GM19372 (cell line): Measurements from ENCODE around the gene CCDC141.
"Not testable (repeated sequence)": the region's sequence is repeated elsewhere in the genome, so short reads cannot be mapped to it uniquely, and the experiment has no call there.

Source experiments
- ATAC-seq: cut with Tn5 transposase; IDR thresholded peaks from one replicate; pipeline ENCODE4 v1.9.1; 2021; ENCODE audit warnings: mild to moderate bottlenecking, low read depth, moderate library complexity; ENCODE audit not compliant: unreplicated experiment

CCDC141 gene

DNA sequence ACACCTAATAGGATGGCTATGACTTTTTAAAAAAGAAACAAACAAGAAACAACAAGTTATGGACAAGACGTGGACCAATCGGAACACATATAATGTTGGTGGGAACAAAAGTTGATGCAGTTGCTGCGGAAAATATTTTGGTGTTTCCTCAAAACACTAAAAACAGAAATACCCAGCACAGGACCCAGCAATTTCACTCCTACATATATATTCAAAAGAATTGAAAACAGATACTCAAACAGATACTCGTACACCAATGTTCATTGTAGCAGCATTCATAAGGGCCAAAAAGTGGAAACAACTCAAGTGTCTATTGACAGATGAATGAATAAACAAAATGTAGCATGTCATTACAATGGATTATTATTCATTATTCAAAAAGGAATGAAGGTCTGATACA lies 12.1 kb downstream of the CCDC141 start:
- ATAC-seq: peak; percentile 53

DNA sequence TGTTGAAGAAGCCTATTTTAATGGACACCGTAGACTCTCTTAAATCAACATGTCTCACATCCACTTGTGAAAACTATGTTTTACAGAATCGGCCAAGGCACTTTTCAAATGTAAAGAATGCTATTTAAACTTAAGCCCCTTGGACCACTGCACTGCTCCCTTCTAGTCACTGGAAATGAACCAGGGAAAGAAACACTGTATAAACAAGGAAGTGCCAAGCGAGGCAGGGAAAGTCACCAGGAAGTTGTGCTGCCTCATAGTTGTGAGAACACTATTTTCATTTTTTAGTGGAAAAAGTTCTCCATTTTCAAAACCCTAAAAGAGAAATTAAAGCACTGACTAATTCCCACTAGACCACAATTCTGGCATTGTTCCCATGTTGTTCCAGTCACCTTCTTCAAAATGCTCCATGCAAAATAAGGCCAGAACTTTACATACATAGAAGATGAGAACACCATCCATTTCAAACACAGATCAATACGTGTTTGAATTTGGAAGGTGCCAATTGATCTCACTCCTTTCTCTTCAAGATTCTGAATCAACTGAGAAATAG lies 13.5 kb downstream of the CCDC141 start:
- no peak for ATAC-seq

DNA sequence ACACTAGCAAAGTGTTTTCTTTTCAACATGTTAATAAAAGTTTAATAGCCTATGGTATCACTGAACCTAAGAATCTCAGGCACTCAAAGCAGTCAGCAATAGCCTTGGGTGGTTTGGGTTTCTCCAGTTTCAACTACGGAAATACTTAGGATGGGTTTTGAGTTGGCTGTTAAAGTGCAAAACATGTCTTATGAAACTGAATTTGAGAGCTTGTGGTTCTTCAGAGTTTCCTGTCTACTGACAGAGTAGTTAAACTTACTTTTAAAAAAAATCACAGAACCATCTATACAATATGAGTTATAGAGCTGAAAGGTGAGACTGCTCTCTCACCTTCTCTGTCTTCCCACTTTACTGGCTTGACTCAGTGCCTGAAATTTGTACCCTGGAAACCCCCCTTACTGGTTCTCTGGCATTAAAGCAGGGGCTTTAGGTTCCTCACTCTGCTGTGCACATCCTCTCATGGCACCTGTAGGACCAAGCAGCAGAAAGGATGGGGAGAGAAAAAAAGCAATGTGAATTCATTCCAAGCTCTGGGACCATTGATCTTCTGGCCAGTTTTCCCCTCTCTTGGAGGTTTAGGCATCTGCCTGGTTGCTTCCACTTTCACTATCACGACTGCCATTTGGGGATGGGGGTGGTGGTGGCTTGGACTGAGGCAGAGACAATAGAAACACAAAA lies 18.1 kb downstream of the CCDC141 start:
- peak; percentile 99 for ATAC-seq

GRCh38 chr2:179024445-179024844 lies 25.5 kb downstream of the CCDC141 start:
- ATAC-seq: no peak

- ATAC-seq: no peak
Measured at GRCh38 chr2:179022685-179023084, 27.3 kb downstream of the CCDC141 start.

GRCh38 chr2:179021258-179021657 lies 28.7 kb downstream of the CCDC141 start:
- ATAC-seq: no peak

DNA sequence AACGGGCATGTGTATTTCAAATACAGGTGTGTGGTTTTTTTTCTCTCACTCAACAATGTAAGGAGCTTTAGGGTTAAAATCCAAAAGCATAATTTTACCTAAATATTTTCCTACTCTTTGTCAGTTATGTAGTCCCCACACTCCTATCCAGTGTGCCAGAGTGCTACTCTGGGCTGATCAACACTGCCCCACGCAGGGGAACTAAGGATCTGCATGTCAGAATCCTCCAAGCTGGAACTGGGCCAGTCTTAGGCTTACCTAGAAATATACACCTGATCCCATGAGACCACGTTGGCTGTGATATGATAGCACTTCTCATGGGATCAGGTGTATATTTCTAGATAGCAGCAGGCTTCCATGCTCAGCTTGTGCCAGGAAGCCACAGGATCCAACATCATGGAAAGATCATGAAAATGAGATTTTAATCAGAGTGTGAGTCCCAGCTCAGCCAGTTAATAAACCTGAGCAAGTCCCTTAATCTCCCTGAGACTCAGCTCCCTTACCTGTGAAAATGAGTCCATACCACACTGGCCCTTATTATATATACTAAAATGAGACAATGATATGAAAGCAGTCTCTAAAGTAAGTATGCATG lies 29.7 kb downstream of the CCDC141 start:
- ATAC-seq: peak; percentile 49

DNA sequence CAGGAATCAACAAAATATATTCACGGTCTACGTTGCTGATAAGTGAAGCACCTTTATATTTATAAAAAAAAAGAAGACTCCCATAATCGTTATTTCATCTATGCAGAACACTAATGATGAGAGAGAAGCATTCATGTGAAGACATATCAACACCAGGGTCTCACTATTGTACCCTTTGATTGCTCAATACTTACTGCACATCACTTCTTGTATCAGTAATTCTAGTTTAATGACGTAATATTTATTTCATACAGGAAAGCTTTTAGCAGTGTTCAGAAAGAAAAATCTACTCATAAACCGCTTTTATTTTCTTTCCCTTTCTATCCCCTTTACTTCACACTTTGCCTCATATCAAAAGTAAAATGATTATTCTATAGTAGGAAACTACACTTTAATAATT lies 30.7 kb downstream of the CCDC141 start:
- no peak for ATAC-seq

DNA sequence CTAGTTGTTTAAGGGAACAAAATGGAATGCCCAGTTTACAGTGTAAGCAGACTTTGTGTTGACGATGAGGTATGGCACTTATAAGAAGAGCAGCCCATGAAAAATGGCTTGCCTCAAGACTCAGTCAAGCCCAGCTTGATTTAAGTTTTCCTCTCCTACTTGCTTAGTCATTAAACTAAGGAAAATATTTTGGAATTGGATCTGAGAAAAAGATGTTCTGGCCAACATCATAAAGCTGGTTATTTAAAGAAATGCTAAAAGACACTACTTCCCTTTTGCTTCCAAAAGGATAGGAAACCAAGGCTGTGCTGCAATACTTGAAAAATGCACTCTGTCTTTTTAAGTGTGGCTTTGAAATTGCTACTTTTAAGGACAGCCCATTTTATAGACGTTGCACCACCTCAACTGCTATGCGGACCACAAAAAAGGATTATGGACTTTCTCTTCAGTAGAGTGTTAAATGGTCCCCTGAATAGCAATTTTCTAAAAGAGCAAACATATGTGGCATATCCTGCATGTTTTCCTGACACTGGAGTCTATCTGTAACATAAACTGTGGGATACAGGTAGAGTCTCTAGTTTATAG lies 32.1 kb downstream of the CCDC141 start:
- no peak for ATAC-seq

DNA sequence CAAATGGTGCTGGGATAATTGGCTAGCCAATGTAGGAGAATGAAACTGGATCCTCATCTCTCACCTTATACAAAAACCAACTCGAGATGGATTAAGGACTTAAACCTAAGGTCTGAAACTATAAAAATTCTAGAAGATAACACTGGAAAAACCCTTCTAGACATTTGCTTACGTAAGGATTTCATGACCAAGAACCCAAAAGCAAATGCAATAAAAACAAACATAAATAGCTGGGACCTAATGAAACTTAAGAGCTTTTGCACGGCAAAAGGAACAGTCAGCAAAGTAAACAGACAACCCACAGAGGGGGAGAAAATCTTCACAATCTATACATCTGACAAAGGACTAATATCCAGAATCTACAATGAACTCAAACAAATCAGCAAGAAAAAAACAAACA lies 35.7 kb downstream of the CCDC141 start:
- not testable (repeated sequence) for ATAC-seq

- no peak for ATAC-seq
Measured at GRCh38 chr2:179005976-179006375, 44.0 kb downstream of the CCDC141 start.

GRCh38 chr2:178999476-178999875 lies 50.5 kb downstream of the CCDC141 start:
- no peak for ATAC-seq

GRCh38 chr2:178998539-178998938 lies 51.4 kb downstream of the CCDC141 start:
- peak; percentile 74 for ATAC-seq

DNA sequence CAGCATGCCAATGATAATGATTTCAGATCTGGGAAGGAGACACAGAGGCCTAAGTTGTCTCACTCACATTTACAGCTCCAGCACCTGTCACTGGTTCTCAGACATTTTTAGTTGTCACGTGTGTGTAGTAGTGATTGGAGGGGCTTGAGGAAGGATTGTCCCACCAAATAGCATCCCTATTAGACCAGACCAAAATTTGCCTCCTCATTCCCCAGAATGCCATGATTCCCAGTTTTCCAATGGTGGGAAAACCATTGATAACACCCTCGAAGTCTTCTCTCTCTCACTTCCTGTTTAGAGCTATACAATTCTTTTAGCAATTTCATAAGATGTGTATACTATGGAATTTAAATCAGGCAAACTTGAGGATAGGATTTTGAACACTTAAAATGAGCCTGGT lies 52.5 kb downstream of the CCDC141 start:
- ATAC-seq: no peak

GRCh38 chr2:178997067-178997466 lies 52.9 kb downstream of the CCDC141 start:
- no peak for ATAC-seq

GRCh38 chr2:178994264-178994663 lies 55.7 kb downstream of the CCDC141 start:
- ATAC-seq: no peak

GRCh38 chr2:178993788-178994187 lies 56.1 kb downstream of the CCDC141 start:
- no peak for ATAC-seq

DNA sequence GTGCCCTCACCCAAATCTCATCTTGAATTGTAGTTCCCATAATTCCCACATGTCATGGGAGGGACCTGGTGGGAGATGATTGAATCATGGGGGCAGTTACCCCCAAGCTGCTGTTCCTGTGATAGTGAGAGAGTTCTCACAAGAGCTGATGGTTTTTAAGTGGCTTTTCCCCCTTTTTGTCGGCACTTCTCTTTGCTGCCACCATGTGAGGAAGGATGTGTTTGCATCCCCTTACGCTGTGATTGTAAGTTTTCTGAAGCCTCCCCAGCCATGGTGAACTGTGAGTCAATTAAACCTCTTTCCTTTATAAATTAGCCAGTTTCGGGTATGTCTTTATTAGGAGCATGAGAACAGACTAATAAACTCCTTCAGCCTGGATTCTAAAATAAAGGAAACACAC lies 57.2 kb downstream of the CCDC141 start:
- not testable (repeated sequence) for ATAC-seq

- ATAC-seq: peak; percentile 71
Measured at GRCh38 chr2:178990533-178991241, 59.2 kb downstream of the CCDC141 start.

DNA sequence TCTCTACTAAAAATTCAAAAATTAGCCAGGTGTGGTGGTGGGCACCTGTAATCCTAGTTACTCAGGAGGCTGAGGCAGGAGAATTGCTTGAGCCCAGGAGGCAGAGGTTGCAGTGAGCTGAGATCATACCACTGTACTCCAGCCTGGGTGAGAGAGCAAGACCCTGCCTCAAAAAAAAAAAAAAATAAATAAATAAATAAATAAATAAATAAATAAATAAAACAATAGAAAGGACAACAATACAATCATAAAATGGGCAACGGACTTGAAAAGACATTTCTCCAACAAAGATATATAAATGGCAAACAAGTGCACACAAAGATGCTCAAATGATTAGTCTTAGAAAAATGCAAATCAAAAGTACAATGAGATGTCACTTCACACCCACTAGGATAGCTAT lies 60.5 kb downstream of the CCDC141 start:
- not testable (repeated sequence) for ATAC-seq

- ATAC-seq: not testable (repeated sequence)
Measured at GRCh38 chr2:178982652-178983051, 67.3 kb downstream of the CCDC141 start.
